Heart left ventricle (tissue), 13 donors: ENCODE data around the gene SRY.

ENCODE experiments used
- CTCF ChIP-seq, 12 donors: fragments of 200-600 bp; sonication (generic) in 4 of 12; IDR thresholded peaks; one replicate each; pipeline versions ENCODE4 v1.5.0 to v1.8.0; 2018 to 2022; ENCODE audit warnings: antibody characterized with exemption in 12 of 12, mild to moderate bottlenecking in 5 of 12
- POLR2A ChIP-seq, 2 donors: fragments of 450-650 bp; IDR thresholded peaks; one replicate each; pipeline ENCODE4 v1.6.1; 2017; ENCODE audit warnings: antibody characterized with exemption in 2 of 2, mild to moderate bottlenecking in 2 of 2, moderate library complexity in 2 of 2
- donor health status: ischemic (EF 13 %, LVEDD 7.1; RV severe dilation, severe dysfunction).
- donor health status: DM: no; HTN: yes; CAD: no.
- donor health status: DM: no; HTN: no; CAD: no.
- donor health status: ischemic (EF 25% LVEDD 6.9; RV normal size, moderate dysfunction).
- donor health status: ischemic (EF 25% LVEDD 5.7; RV mildly dilated, moderate dysfunction).
- donor health status: ischemic (EF 35%, LVEDD 5.7; RV mildly dilated, moderate dysfunction).
- donor health status: nonischemic (EF 11% LVEDD 7.7; RV severe dilation, severe dysfunction).
- donor health status: DM: yes; HTN: yes; CAD: no.
- donor health status: PGD.
- donor health status: ischemic (EF 29% LVEDD 5.4; RV normal size, mild dysfunction).
- donor health status: nonischemic (EF 23%, LVEDD 6.1; RV moderate dilation, normal function).

DNA sequence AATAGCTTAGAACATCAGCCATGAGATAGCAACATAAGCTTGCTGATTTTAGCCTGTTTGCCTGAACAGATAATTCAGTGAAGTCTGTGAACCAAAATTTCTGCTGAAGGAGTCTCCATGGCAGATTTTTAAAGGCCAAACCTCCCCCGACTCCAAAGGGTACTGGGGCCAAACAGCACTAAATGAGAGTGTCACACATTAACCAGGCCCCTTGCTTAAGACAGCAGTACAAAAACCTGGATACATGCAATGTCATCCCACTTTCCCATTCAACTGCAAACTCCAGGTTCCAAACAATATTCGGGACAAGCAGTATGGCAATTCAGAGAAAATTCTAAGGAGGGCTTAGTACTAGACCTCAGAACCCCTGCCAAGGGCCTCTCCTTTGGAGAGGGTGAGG is 49.6 kb upstream of the SRY start:
- TF ChIP-seq CTCF (IDR thresholded peaks at IDR 0.05) (no peak), POLR2A (IDR thresholded peaks at IDR 0.05) (no peak)
